Measurements from ENCODE around the gene TCP11X1. TPM values are rescaled to one million over a fixed set of nuclear protein-coding genes. Genes with fewer than 3 reads are reported as not detected.
"Not testable (repeated sequence)": the region's sequence is repeated elsewhere in the genome, so short reads cannot be mapped to it uniquely, and the experiment has no call there.

TCP11X1 gene
- total and polyA plus RNA-seq, 2 of the 13 experiments (the other 11 are each of a cell fraction or from before 2014, with no cell fraction given), result not detected

DNA sequence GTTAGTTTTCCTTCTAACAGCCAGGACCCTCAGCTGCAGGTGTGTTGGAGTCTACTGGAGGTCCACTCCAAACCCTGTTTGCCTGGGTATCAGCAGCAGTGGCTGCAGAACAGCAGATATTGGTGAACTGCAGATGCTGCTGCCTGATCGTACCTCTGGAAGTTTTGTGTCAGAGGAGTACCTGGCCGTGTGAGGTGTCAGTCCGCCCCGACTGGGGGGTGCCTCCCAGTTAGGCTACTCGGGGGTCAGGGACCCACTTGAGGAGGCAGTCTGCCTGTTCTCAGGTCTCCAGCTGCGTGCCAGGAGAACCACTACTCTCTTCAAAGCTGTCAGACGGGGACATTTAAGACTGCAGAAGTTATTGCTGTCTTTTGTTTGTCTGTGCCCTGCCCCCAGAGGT is 20.6 kb downstream of the TCP11X1 start:
- H3K4me2 ChIP-seq (ENCODE audit: low read depth, low read length); H3K9me3 ChIP-seq (ENCODE audit: low read length); H4K20me1 ChIP-seq (ENCODE audit: insufficient read depth, low read length); CTCF ChIA-PET (ENCODE audit: low intra/inter-chr PET ratio, low total read pairs); H3K36me3 ChIP-seq (replicated peaks in 1 of 2; ENCODE audit: control insufficient read depth in 1 of 2, insufficient read depth in 2 of 2, low read length in 2 of 2); POLR2A ChIA-PET; DNase-seq (ENCODE audit: low spot score); FAIRE-seq; H2AFZ ChIP-seq (ENCODE audit: low read length); H3K79me2 ChIP-seq (ENCODE audit: insufficient read depth, low read length); BruUV-seq (replicated peaks); in situ Hi-C loops (cut with HindIII; ENCODE audit: extremely low pct_ligation_motif_present, low pct_unique_long_range_greater_than_20kb); H3K27ac ChIP-seq (ENCODE audit: extremely low read length, insufficient read depth, low read length); H3K27me3 ChIP-seq (ENCODE audit: control insufficient read depth in 1 of 2, insufficient read depth in 2 of 2, low read length in 2 of 2); intact Hi-C loops (cut with micrococcal nuclease; ENCODE audit: unreplicated experiment); ATAC-seq; H3K4me1 ChIP-seq (ENCODE audit: insufficient read depth, low read length); H3K9ac ChIP-seq (ENCODE audit: insufficient read depth, low read depth, low read length); H3K4me3 ChIP-seq (replicated peaks in 1 of 3; ENCODE audit: insufficient read depth in 1 of 3, low read depth in 2 of 3, low read length in 3 of 3): not testable (repeated sequence)
- WGBS (ENCODE audit: low lambda C conversion rate), result no CpG with 5 or more reads among the region's 7 CpGs

DNA sequence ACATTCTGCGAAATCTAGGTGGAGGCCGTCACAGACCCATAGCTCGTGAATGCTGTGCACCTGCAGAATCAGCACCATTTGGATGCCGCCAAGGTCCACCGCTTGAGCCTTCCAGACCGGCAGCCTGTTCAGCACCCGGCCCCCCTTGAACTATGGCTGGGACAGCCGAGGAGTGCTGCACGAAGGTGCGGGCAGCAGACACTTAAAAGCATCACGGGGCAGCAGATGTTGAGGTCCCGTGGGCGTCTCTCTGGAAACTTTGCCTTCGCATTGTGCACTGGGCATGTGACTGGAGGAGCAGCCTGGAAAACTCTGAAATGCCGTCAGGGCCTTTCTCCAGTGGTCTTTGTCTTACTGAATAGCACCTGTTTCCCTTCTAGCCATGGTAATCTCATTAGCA is 25.2 kb downstream of the TCP11X1 start:
- CTCF ChIA-PET (ENCODE audit: low intra/inter-chr PET ratio, low total read pairs); DNase-seq (ENCODE audit: low spot score): not testable (repeated sequence)

GRCh38 chrX:102246893-102247292 is 31.8 kb downstream of the TCP11X1 start, which contains the start of gene NXF2:
TSS of gene NXF2 (plus strand) at chrX:102247167. CDS start at chrX:102307079, 59,912 bp downstream.
- BruUV-seq (replicated peaks); FAIRE-seq; H3K9ac ChIP-seq (ENCODE audit: insufficient read depth, low read depth, low read length); H3K4me1 ChIP-seq (ENCODE audit: insufficient read depth, low read length); H3K79me2 ChIP-seq (ENCODE audit: insufficient read depth, low read length); ATAC-seq; H3K27me3 ChIP-seq (ENCODE audit: control insufficient read depth in 1 of 2, insufficient read depth in 2 of 2, low read length in 2 of 2); intact Hi-C loops (cut with micrococcal nuclease; ENCODE audit: unreplicated experiment); H3K4me2 ChIP-seq (ENCODE audit: low read depth, low read length); H3K9me3 ChIP-seq (ENCODE audit: low read length); H3K27ac ChIP-seq (ENCODE audit: extremely low read length, insufficient read depth, low read length); H4K20me1 ChIP-seq (ENCODE audit: insufficient read depth, low read length); H3K36me3 ChIP-seq (replicated peaks in 1 of 2; ENCODE audit: control insufficient read depth in 1 of 2, insufficient read depth in 2 of 2, low read length in 2 of 2); H2AFZ ChIP-seq (ENCODE audit: low read length); CTCF ChIA-PET (ENCODE audit: low intra/inter-chr PET ratio, low total read pairs); DNase-seq (ENCODE audit: low spot score); in situ Hi-C loops (cut with HindIII; ENCODE audit: extremely low pct_ligation_motif_present, low pct_unique_long_range_greater_than_20kb); H3K4me3 ChIP-seq (replicated peaks in 1 of 3; ENCODE audit: insufficient read depth in 1 of 3, low read depth in 2 of 3, low read length in 3 of 3); POLR2A ChIA-PET: not testable (repeated sequence)
- no CpG with 5 or more reads among the region's 9 CpGs for WGBS (ENCODE audit: low lambda C conversion rate)

More for the DNA sequence above, 25.2 kb downstream of the TCP11X1 start:
- POLR2A ChIA-PET; ATAC-seq; H3K9me3 ChIP-seq (ENCODE audit: low read length); H3K9ac ChIP-seq (ENCODE audit: insufficient read depth, low read depth, low read length); FAIRE-seq; H3K4me2 ChIP-seq (ENCODE audit: low read depth, low read length); in situ Hi-C loops (cut with HindIII; ENCODE audit: extremely low pct_ligation_motif_present, low pct_unique_long_range_greater_than_20kb); H3K27ac ChIP-seq (ENCODE audit: extremely low read length, insufficient read depth, low read length); H4K20me1 ChIP-seq (ENCODE audit: insufficient read depth, low read length); H3K36me3 ChIP-seq (replicated peaks in 1 of 2; ENCODE audit: control insufficient read depth in 1 of 2, insufficient read depth in 2 of 2, low read length in 2 of 2); BruUV-seq (replicated peaks); H3K27me3 ChIP-seq (ENCODE audit: control insufficient read depth in 1 of 2, insufficient read depth in 2 of 2, low read length in 2 of 2); H2AFZ ChIP-seq (ENCODE audit: low read length); H3K79me2 ChIP-seq (ENCODE audit: insufficient read depth, low read length); H3K4me3 ChIP-seq (replicated peaks in 1 of 3; ENCODE audit: insufficient read depth in 1 of 3, low read depth in 2 of 3, low read length in 3 of 3); intact Hi-C loops (cut with micrococcal nuclease; ENCODE audit: unreplicated experiment); H3K4me1 ChIP-seq (ENCODE audit: insufficient read depth, low read length): not testable (repeated sequence)
- 20% methylated on average over 2 of the region's 15 CpGs for whole genome bisulfite sequencing (ENCODE audit: low lambda C conversion rate)

DNA sequence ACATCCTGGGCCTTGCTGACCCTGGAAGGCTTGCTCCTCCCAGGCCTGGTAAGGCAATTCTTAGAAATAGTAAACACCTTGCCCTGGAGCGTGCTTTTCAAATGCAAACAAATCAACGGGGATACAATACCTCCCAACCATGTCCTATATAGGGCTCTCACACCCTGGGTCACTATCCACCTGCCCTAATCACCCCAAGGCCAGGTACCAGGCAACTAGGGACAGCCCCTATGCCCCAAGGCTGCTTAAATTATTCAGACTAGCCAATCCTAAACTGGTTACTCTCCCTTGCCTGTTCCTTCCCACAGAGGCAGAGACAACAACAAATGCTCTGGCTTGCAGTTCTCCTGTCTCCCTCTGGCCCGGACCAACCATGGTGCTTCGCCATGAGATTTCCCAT is 57.1 kb downstream of the TCP11X1 start:
- H3K79me2 ChIP-seq (ENCODE audit: insufficient read depth, low read length); H3K4me2 ChIP-seq (ENCODE audit: low read depth, low read length); H3K9me3 ChIP-seq (ENCODE audit: low read length); intact Hi-C loops (cut with micrococcal nuclease; ENCODE audit: unreplicated experiment); POLR2A ChIA-PET; H3K27me3 ChIP-seq (ENCODE audit: control insufficient read depth in 1 of 2, insufficient read depth in 2 of 2, low read length in 2 of 2); H3K9ac ChIP-seq (ENCODE audit: insufficient read depth, low read depth, low read length); H3K4me1 ChIP-seq (ENCODE audit: insufficient read depth, low read length); H3K4me3 ChIP-seq (replicated peaks in 1 of 3; ENCODE audit: insufficient read depth in 1 of 3, low read depth in 2 of 3, low read length in 3 of 3); H3K27ac ChIP-seq (ENCODE audit: extremely low read length, insufficient read depth, low read length); CTCF ChIA-PET (ENCODE audit: low intra/inter-chr PET ratio, low total read pairs); H2AFZ ChIP-seq (ENCODE audit: low read length); H3K36me3 ChIP-seq (replicated peaks in 1 of 2; ENCODE audit: control insufficient read depth in 1 of 2, insufficient read depth in 2 of 2, low read length in 2 of 2); in situ Hi-C loops (cut with HindIII; ENCODE audit: extremely low pct_ligation_motif_present, low pct_unique_long_range_greater_than_20kb); H4K20me1 ChIP-seq (ENCODE audit: insufficient read depth, low read length); BruUV-seq (replicated peaks); DNase-seq (ENCODE audit: low spot score); FAIRE-seq; ATAC-seq: not testable (repeated sequence)
- WGBS (ENCODE audit: low lambda C conversion rate), result no CpG with 5 or more reads among the region's 4 CpGs
